ENCODE measurements around the gene RPTOR. TPM values are rescaled to one million over a fixed set of nuclear protein-coding genes. Genes with fewer than 3 reads are reported as not detected.
A peak's percentile ranks its signal among the peaks of the same experiment; 100 is the strongest.

Gene RPTOR
- polyA plus RNA-seq, 1 of the 3 experiments (the other 2 are of a cell fraction): 14.9 TPM

GRCh38 chr17:81000631-81001357 lies 456.2 kb downstream of the RPTOR start:
- CTCF ChIA-PET: interaction anchor here (0.6 to 5.7 kb wide), 6 partner anchors 12 to 525 kb away, joined by 3 to 45 read pairs (median 12); no protein-coding TSS in a partner anchor
- peaks cover 11 to 41% of the 10 kb centered on the region in 2 experiments for H3K36me3 ChIP-seq (replicated peaks in 1 of 2; ENCODE audit: control insufficient read depth in 1 of 2, insufficient read depth in 2 of 2, low read length in 1 of 2)
- H2AFZ ChIP-seq (ENCODE audit: low read depth): no peak overlapping the region
- DNase-seq: peak; percentile 41
- peaks cover 5 to 14% of the 10 kb centered on the region in 2 experiments; a peak in 1 of 4 replicates for H3K4me1 ChIP-seq (ENCODE audit: control insufficient read depth in 1 of 2, insufficient read depth in 2 of 2, low read depth in 1 of 2, low read length in 1 of 2)
- H3K4me2 ChIP-seq: no peak overlapping the region
- POLR2A ChIA-PET: no interaction called here
- no peak for TF ChIP-seq ELF1 (IDR thresholded peaks at IDR 0.05)
- no peak for TF ChIP-seq NFIC (IDR thresholded peaks at IDR 0.05; ENCODE audit: borderline replicate concordance)
- TF ChIP-seq, protein P1, sequence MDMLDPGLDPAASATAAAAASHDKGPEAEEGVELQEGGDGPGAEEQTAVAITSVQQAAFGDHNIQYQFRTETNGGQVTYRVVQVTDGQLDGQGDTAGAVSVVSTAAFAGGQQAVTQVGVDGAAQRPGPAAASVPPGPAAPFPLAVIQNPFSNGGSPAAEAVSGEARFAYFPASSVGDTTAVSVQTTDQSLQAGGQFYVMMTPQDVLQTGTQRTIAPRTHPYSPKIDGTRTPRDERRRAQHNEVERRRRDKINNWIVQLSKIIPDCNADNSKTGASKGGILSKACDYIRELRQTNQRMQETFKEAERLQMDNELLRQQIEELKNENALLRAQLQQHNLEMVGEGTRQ (IDR thresholded peaks at IDR 0.05; ENCODE audit: borderline replicate concordance, low read depth, low read length): no peak
- TF ChIP-seq RFX5 (IDR thresholded peaks at IDR 0.05; ENCODE audit: low read length): no peak
- no peak for TF ChIP-seq FOXM1 (IDR thresholded peaks at IDR 0.05; ENCODE audit: low read depth)
- TF ChIP-seq MXI1 (IDR thresholded peaks at IDR 0.05; ENCODE audit: low read depth, low read length): no peak
- no peaks in the 10 kb centered on the region for H3K9me2 ChIP-seq
- no peaks in the 10 kb centered on the region for H3K79me2 ChIP-seq (ENCODE audit: insufficient read depth)
- peaks cover 16% of the 10 kb centered on the region for H3F3A ChIP-seq (replicated peaks; ENCODE audit: insufficient read depth)
- 86% methylated on average over 11 of the region's 18 CpGs for WGBS (ENCODE audit: low lambda C conversion rate)
- H3K9ac ChIP-seq: no peak overlapping the region
- H3K27ac ChIP-seq (ENCODE audit: low read depth in 2 of 2, low read length in 1 of 2): no peak overlapping the region
- no peaks in the 10 kb centered on the region for H3K9me3 ChIP-seq
- peaks cover 32% of the 10 kb centered on the region for H3K27me3 ChIP-seq (ENCODE audit: insufficient read depth)
- peaks cover 24% of the 10 kb centered on the region for H4K20me1 ChIP-seq (ENCODE audit: insufficient read depth)
- no peak overlapping the region for H3K4me3 ChIP-seq (ENCODE audit: low read depth in 2 of 2, low read length in 1 of 2)

DNA sequence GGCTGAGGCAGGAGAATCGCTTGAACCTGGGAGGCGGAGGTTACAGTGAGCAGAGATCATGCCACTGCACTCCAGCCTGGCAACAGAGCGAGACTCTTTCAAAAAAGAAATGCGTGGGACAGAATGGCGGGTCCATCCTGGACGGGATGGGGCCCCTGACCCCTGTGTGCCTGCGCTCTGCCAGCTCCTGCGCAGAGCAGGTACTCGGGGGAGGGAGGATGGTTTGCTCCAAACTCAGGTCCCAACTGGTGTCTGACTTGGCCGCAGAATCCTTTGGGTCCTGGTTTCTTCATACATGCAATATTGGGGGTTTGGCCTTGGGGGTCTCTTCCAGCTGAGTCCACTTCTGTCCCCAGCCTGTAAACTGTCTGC lies 457.4 kb downstream of the RPTOR start:
- peaks cover 24% of the 10 kb centered on the region for H4K20me1 ChIP-seq (ENCODE audit: insufficient read depth)
- H3K4me2 ChIP-seq: 0 out of 2 replicates have a peak overlapping the region, but pooled peaks have one; percentile 1
- H3K9ac ChIP-seq: no peak overlapping the region
- H2AFZ ChIP-seq (ENCODE audit: low read depth): no peak overlapping the region
- peaks cover 44% of the 10 kb centered on the region for H3K27me3 ChIP-seq (ENCODE audit: insufficient read depth)
- no peaks in the 10 kb centered on the region for H3K9me2 ChIP-seq
- WGBS (ENCODE audit: low lambda C conversion rate): 47% methylated on average over 10 of the region's 10 CpGs
- ChIA-PET CTCF (interaction anchor here (0.9 to 5.7 kb wide), 8 partner anchors 8 to 426 kb away, joined by 3 to 45 read pairs (median 6); no protein-coding TSS in a partner anchor), POLR2A (no interaction called here)
- H3K79me2 ChIP-seq (ENCODE audit: insufficient read depth): no peaks in the 10 kb centered on the region
- no peak for DNase-seq
- no peak for TF ChIP-seq MEF2A (IDR thresholded peaks at IDR 0.05; ENCODE audit: borderline replicate concordance, low read depth)
- TF ChIP-seq POLR2AphosphoS5 (IDR thresholded peaks at IDR 0.05; ENCODE audit: low read depth, low read length): no peak
- no peak for TF ChIP-seq TAF1 (IDR thresholded peaks at IDR 0.05; ENCODE audit: borderline replicate concordance, low read depth, low read length)
- no peak for TF ChIP-seq RCOR1 (IDR thresholded peaks at IDR 0.05; ENCODE audit: low read length)
- no peak for TF ChIP-seq SIN3A (IDR thresholded peaks at IDR 0.05; ENCODE audit: borderline replicate concordance, low read depth, low read length)
- TF ChIP-seq, protein P2, sequence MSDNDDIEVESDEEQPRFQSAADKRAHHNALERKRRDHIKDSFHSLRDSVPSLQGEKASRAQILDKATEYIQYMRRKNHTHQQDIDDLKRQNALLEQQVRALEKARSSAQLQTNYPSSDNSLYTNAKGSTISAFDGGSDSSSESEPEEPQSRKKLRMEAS (IDR thresholded peaks at IDR 0.05; ENCODE audit: low read depth): no peak
- no peak for TF ChIP-seq EP300 (IDR thresholded peaks at IDR 0.05; ENCODE audit: borderline replicate concordance in 1 of 2, low read depth in 1 of 2, low read length in 1 of 2)
- no peak for TF ChIP-seq MXI1 (IDR thresholded peaks at IDR 0.05; ENCODE audit: low read depth, low read length)
- no peak for TF ChIP-seq RXRA (IDR thresholded peaks at IDR 0.05; ENCODE audit: borderline replicate concordance, low read depth)
- no peak for TF ChIP-seq PBX3 (IDR thresholded peaks at IDR 0.05)
- no peak for TF ChIP-seq FOXM1 (IDR thresholded peaks at IDR 0.05; ENCODE audit: low read depth)
- no peaks in the 10 kb centered on the region for H3K9me3 ChIP-seq
- H3F3A ChIP-seq (replicated peaks; ENCODE audit: insufficient read depth): peaks cover 23% of the 10 kb centered on the region
- no peak overlapping the region for H3K4me3 ChIP-seq (ENCODE audit: low read depth in 2 of 2, low read length in 1 of 2)
- peaks cover 5 to 14% of the 10 kb centered on the region in 2 experiments; a peak in 1 of 4 replicates for H3K4me1 ChIP-seq (ENCODE audit: control insufficient read depth in 1 of 2, insufficient read depth in 2 of 2, low read depth in 1 of 2, low read length in 1 of 2)
- no peak overlapping the region for H3K27ac ChIP-seq (ENCODE audit: low read depth in 2 of 2, low read length in 1 of 2)
- peaks cover 1 to 32% of the 10 kb centered on the region in 2 experiments for H3K36me3 ChIP-seq (replicated peaks in 1 of 2; ENCODE audit: control insufficient read depth in 1 of 2, insufficient read depth in 2 of 2, low read length in 1 of 2)
